ENCODE data around the gene COLEC11.
"Not testable (repeated sequence)": the region's sequence is repeated elsewhere in the genome, so short reads cannot be mapped to it uniquely, and the experiment has no call there.

Gene COLEC11

DNA sequence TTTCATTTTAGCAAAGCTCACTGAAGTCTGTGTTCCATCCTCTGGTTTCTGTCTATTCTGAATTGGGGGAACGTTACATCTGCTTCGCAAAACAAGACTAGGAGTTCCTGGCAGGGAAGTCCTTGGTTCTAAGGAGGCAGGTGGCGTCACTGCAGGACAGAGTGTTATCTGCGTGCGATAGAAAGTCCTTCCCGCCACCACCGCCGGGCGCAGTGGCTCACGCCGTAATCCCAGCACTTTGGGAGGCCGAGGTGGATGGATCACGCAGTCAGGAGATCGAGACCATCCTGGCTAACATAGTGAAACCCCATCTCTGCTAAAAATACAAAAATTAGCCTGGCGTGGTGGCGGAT is 41.0 kb downstream of the COLEC11 start:
- POLR2A ChIA-PET; H3K4me3 ChIP-seq (ENCODE audit: control insufficient read depth in 1 of 7, extremely low read depth in 1 of 7, insufficient read depth in 4 of 7, low read depth in 2 of 7, low read length in 6 of 7); DNase-seq; H3K4me1 ChIP-seq (ENCODE audit: control extremely low read depth in 1 of 4, control insufficient read depth in 4 of 4, insufficient read depth in 4 of 4, low read length in 3 of 4); H3K27me3 ChIP-seq (replicated peaks in 2 of 5; ENCODE audit: control insufficient read depth in 4 of 5, insufficient read depth in 5 of 5, low read length in 4 of 5); H3K27ac ChIP-seq (ENCODE audit: insufficient read depth in 1 of 2, low read depth in 1 of 2, low read length in 2 of 2, poor library complexity in 1 of 2, severe bottlenecking in 2 of 2); H3K36me3 ChIP-seq (ENCODE audit: control insufficient read depth in 4 of 4, insufficient read depth in 4 of 4, low read length in 3 of 4); H3K9me3 ChIP-seq (ENCODE audit: control extremely low read depth in 1 of 5, control insufficient read depth in 4 of 5, insufficient read depth in 2 of 5, low read depth in 1 of 5, low read length in 4 of 5): not testable (repeated sequence)
- 96% methylated on average over 12 of the region's 16 CpGs for WGBS (ENCODE audit: insufficient coverage)
- CTCF ChIA-PET, result interaction anchor here (0.7 to 1.8 kb wide), 2 partner anchors 8 to 23 kb away, joined by 3 read pairs; no protein-coding TSS in a partner anchor

- no peak overlapping the region for H3K4me3 ChIP-seq (ENCODE audit: control insufficient read depth in 1 of 7, extremely low read depth in 1 of 7, insufficient read depth in 4 of 7, low read depth in 2 of 7, low read length in 6 of 7)
- H3K27me3 ChIP-seq (replicated peaks in 2 of 5; ENCODE audit: control insufficient read depth in 4 of 5, insufficient read depth in 5 of 5, low read length in 4 of 5), result peaks cover 0 to under 1% (median 0%) of the 10 kb centered on the region in 5 experiments
- no peak overlapping the region for H3K27ac ChIP-seq (ENCODE audit: insufficient read depth in 1 of 2, low read depth in 1 of 2, low read length in 2 of 2, poor library complexity in 1 of 2, severe bottlenecking in 2 of 2)
- WGBS (ENCODE audit: insufficient coverage), result 86% methylated on average over 7 of the region's 13 CpGs
- POLR2A ChIA-PET, result no interaction called here
- H3K9me3 ChIP-seq (ENCODE audit: control extremely low read depth in 1 of 5, control insufficient read depth in 4 of 5, insufficient read depth in 2 of 5, low read depth in 1 of 5, low read length in 4 of 5), result no peaks in the 10 kb centered on the region
- CTCF ChIA-PET, result interaction anchor here (0.7 kb wide), 1 partner anchor 24 kb away, joined by 3 read pairs; no protein-coding TSS in a partner anchor
- H3K36me3 ChIP-seq (ENCODE audit: control insufficient read depth in 4 of 4, insufficient read depth in 4 of 4, low read length in 3 of 4), result no peaks in the 10 kb centered on the region
- DNase-seq, result no peak
- H3K4me1 ChIP-seq (ENCODE audit: control extremely low read depth in 1 of 4, control insufficient read depth in 4 of 4, insufficient read depth in 4 of 4, low read length in 3 of 4), result no peaks in the 10 kb centered on the region
These were observed 41.8 kb downstream of the COLEC11 start for GRCh38 chr2:3636586-3637310.

DNA sequence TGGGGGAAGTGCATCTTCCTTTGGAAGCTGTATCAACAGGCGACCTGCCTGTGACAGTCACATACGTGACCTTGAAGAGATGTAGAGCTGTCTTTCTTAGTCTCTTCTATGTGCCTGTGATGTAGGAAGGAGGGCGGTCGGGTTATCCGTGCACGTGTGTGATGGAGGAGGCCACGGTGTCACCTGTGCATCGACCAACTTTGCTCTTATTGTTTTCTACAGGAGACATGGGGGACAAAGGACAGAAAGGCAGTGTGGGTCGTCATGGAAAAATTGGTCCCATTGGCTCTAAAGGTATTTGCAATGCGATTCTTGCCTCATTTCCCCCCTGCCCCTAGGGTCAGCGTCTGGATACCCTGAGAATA is 42.4 kb downstream of the COLEC11 start:
- Histone ChIP-seq H3K9me3 (ENCODE audit: control extremely low read depth in 1 of 5, control insufficient read depth in 4 of 5, insufficient read depth in 2 of 5, low read depth in 1 of 5, low read length in 4 of 5) (no peaks in the 10 kb centered on the region), H3K4me1 (ENCODE audit: control extremely low read depth in 1 of 4, control insufficient read depth in 4 of 4, insufficient read depth in 4 of 4, low read length in 3 of 4) (no peaks in the 10 kb centered on the region), H3K4me3 (ENCODE audit: control insufficient read depth in 1 of 7, extremely low read depth in 1 of 7, insufficient read depth in 4 of 7, low read depth in 2 of 7, low read length in 6 of 7) (no peak overlapping the region), H3K36me3 (ENCODE audit: control insufficient read depth in 4 of 4, insufficient read depth in 4 of 4, low read length in 3 of 4) (no peaks in the 10 kb centered on the region), H3K27ac (ENCODE audit: insufficient read depth in 1 of 2, low read depth in 1 of 2, low read length in 2 of 2, poor library complexity in 1 of 2, severe bottlenecking in 2 of 2) (no peak overlapping the region), H3K27me3 (replicated peaks in 2 of 5; ENCODE audit: control insufficient read depth in 4 of 5, insufficient read depth in 5 of 5, low read length in 4 of 5) (no peaks in the 10 kb centered on the region)
- DNase-seq, result no peak
- WGBS (ENCODE audit: insufficient coverage), result 93% methylated on average over 11 of the region's 11 CpGs
- ChIA-PET CTCF (no interaction called here), POLR2A (no interaction called here)

DNA sequence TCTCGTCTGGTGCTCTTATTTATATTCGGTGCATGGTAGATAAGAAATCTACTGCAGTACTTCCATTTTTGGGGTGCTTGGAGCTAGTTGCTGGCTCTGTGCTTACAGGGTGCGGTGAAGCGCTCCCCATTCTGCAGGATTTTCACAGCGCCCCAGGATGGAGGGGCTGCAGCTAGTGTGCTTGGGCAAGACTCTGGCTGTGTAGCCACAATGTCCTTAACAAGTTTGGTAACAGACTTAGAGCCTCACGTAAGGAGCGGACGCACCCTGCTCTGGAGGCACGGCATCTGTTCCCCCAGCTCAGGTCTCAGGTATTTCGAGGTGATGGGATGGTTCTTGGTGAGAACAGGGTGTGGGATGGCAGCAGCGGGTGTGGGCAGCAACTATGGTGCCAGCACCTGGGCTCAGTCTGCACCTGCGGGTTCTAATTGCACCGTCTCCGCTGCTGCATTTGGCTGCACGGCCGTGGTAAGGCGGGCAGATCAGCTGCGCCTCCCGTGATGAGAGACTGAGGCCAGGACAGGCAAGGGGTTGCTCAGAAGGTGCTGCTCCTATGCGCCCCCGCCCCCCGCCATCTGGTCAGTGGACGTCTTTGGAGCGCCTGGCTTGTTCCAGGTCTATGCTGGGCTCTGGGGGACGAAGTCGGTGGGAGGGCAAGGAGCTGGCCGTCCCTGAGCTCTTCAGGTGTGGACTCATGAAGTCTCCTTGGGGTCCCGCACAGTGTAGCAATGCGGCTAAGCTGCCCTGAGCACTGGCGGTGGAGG is 43.0 kb downstream of the COLEC11 start:
- DNase-seq, result no peak
- no peaks in the 10 kb centered on the region for H3K9me3 ChIP-seq (ENCODE audit: control extremely low read depth in 1 of 5, control insufficient read depth in 4 of 5, insufficient read depth in 2 of 5, low read depth in 1 of 5, low read length in 4 of 5)
- no peaks in the 10 kb centered on the region for H3K4me1 ChIP-seq (ENCODE audit: control extremely low read depth in 1 of 4, control insufficient read depth in 4 of 4, insufficient read depth in 4 of 4, low read length in 3 of 4)
- H3K36me3 ChIP-seq (ENCODE audit: control insufficient read depth in 4 of 4, insufficient read depth in 4 of 4, low read length in 3 of 4), result no peaks in the 10 kb centered on the region
- H3K4me3 ChIP-seq (ENCODE audit: control insufficient read depth in 1 of 7, extremely low read depth in 1 of 7, insufficient read depth in 4 of 7, low read depth in 2 of 7, low read length in 6 of 7), result no peak overlapping the region
- WGBS (ENCODE audit: insufficient coverage), result 94% methylated on average over 28 of the region's 30 CpGs
- H3K27ac ChIP-seq (ENCODE audit: insufficient read depth in 1 of 2, low read depth in 1 of 2, low read length in 2 of 2, poor library complexity in 1 of 2, severe bottlenecking in 2 of 2), result no peak overlapping the region
- CTCF ChIA-PET, result no interaction called here
- POLR2A ChIA-PET, result no interaction called here
- H3K27me3 ChIP-seq (replicated peaks in 2 of 5; ENCODE audit: control insufficient read depth in 4 of 5, insufficient read depth in 5 of 5, low read length in 4 of 5), result no peaks in the 10 kb centered on the region

DNA sequence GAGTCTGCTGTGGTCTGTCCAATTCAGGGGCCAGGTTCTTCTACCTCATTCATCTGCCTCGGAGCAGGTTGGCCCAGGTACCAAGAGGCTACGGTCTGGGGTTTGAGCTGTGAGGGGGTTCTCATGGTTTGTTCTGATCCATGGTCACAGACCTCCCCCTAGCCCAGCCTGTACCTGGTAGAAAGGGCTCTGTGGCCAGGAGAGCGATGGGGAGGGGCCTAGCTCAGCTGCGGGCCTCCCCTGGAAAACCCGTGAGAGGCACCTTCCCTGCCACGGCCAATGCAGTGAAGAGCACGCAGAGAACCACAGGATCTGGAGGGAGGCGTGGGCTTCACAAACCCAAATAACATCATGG is 43.5 kb downstream of the COLEC11 start:
- no peaks in the 10 kb centered on the region for H3K36me3 ChIP-seq (ENCODE audit: control insufficient read depth in 4 of 4, insufficient read depth in 4 of 4, low read length in 3 of 4)
- 90% methylated on average over 3 of the region's 8 CpGs for WGBS (ENCODE audit: insufficient coverage)
- POLR2A ChIA-PET, result no interaction called here

DNA sequence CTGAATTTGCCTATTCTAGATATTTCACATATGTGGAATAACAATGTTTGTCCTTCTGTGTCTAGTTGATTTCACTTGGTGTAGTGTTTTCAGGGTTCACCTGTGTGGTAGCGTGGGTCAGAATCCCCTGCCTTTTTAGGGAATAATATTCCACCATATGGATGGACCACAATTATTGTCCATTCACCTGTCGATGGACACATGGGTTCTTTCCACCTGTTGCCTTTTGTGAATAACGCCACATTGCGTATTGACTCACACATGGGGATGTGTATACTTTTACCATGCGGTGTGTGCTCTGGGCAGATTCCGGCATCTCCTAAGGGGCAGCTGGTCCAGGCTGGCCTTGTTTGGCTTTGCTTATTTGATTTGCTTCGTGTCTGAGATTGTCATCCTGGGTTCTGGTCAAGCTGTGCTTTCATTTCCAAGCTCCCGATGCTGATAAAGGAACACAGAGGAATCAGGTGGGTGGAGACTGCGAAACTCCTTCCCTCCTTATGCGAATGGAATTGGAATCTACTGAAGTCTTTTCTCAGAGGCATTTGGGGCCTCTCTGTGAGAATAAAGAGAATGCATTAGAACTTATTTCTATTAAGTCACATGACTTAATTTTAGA is 44.2 kb downstream of the COLEC11 start:
- ChIA-PET CTCF (no interaction called here), POLR2A (no interaction called here)
- DNase-seq, result no peak
- Histone ChIP-seq H3K4me1 (ENCODE audit: control extremely low read depth in 1 of 4, control insufficient read depth in 4 of 4, insufficient read depth in 4 of 4, low read length in 3 of 4) (no peaks in the 10 kb centered on the region), H3K4me3 (ENCODE audit: control insufficient read depth in 1 of 7, extremely low read depth in 1 of 7, insufficient read depth in 4 of 7, low read depth in 2 of 7, low read length in 6 of 7) (no peak overlapping the region), H3K36me3 (ENCODE audit: control insufficient read depth in 4 of 4, insufficient read depth in 4 of 4, low read length in 3 of 4) (no peaks in the 10 kb centered on the region), H3K27me3 (replicated peaks in 2 of 5; ENCODE audit: control insufficient read depth in 4 of 5, insufficient read depth in 5 of 5, low read length in 4 of 5) (no peaks in the 10 kb centered on the region), H3K27ac (ENCODE audit: insufficient read depth in 1 of 2, low read depth in 1 of 2, low read length in 2 of 2, poor library complexity in 1 of 2, severe bottlenecking in 2 of 2) (no peak overlapping the region), H3K9me3 (ENCODE audit: control extremely low read depth in 1 of 5, control insufficient read depth in 4 of 5, insufficient read depth in 2 of 5, low read depth in 1 of 5, low read length in 4 of 5) (no peaks in the 10 kb centered on the region)
- WGBS (ENCODE audit: insufficient coverage), result 93% methylated on average over 8 of the region's 10 CpGs

More for the DNA sequence above, 43.5 kb downstream of the COLEC11 start:
- Histone ChIP-seq H3K4me1 (ENCODE audit: control extremely low read depth in 1 of 4, control insufficient read depth in 4 of 4, insufficient read depth in 4 of 4, low read length in 3 of 4) (no peaks in the 10 kb centered on the region), H3K9me3 (ENCODE audit: control extremely low read depth in 1 of 5, control insufficient read depth in 4 of 5, insufficient read depth in 2 of 5, low read depth in 1 of 5, low read length in 4 of 5) (no peaks in the 10 kb centered on the region), H3K4me3 (ENCODE audit: control insufficient read depth in 1 of 7, extremely low read depth in 1 of 7, insufficient read depth in 4 of 7, low read depth in 2 of 7, low read length in 6 of 7) (no peak overlapping the region), H3K27ac (ENCODE audit: insufficient read depth in 1 of 2, low read depth in 1 of 2, low read length in 2 of 2, poor library complexity in 1 of 2, severe bottlenecking in 2 of 2) (no peak overlapping the region), H3K27me3 (replicated peaks in 2 of 5; ENCODE audit: control insufficient read depth in 4 of 5, insufficient read depth in 5 of 5, low read length in 4 of 5) (no peaks in the 10 kb centered on the region)
- DNase-seq, result no peak
- CTCF ChIA-PET, result no interaction called here

- Histone ChIP-seq H3K27ac (ENCODE audit: insufficient read depth in 1 of 2, low read depth in 1 of 2, low read length in 2 of 2, poor library complexity in 1 of 2, severe bottlenecking in 2 of 2) (no peak overlapping the region), H3K4me1 (ENCODE audit: control extremely low read depth in 1 of 4, control insufficient read depth in 4 of 4, insufficient read depth in 4 of 4, low read length in 3 of 4) (no peaks in the 10 kb centered on the region), H3K9me3 (ENCODE audit: control extremely low read depth in 1 of 5, control insufficient read depth in 4 of 5, insufficient read depth in 2 of 5, low read depth in 1 of 5, low read length in 4 of 5) (no peaks in the 10 kb centered on the region), H3K36me3 (ENCODE audit: control insufficient read depth in 4 of 4, insufficient read depth in 4 of 4, low read length in 3 of 4) (no peaks in the 10 kb centered on the region), H3K4me3 (ENCODE audit: control insufficient read depth in 1 of 7, extremely low read depth in 1 of 7, insufficient read depth in 4 of 7, low read depth in 2 of 7, low read length in 6 of 7) (no peak overlapping the region), H3K27me3 (replicated peaks in 2 of 5; ENCODE audit: control insufficient read depth in 4 of 5, insufficient read depth in 5 of 5, low read length in 4 of 5) (no peaks in the 10 kb centered on the region)
- CTCF ChIA-PET, result no interaction called here
- whole genome bisulfite sequencing (ENCODE audit: insufficient coverage), result 94% methylated on average over 8 of the region's 8 CpGs
- no peak for DNase-seq
- POLR2A ChIA-PET, result no interaction called here
These were observed 44.7 kb downstream of the COLEC11 start for GRCh38 chr2:3639653-3640052.
